Neural cell (in vitro differentiated cells): ENCODE results near the gene KCNJ6. TPM values are rescaled to one million over a fixed set of nuclear protein-coding genes. Genes with fewer than 3 reads are reported as not detected.

Source experiments
- H2AFZ ChIP-seq: fragments of 200-600, 300-800 bp; sonication (generic), shearing (Covaris generic); 2 replicates; pipeline ENCODE4 v1.6.0; 2014; ENCODE audit warnings: low read depth, mild to moderate bottlenecking, antibody characterized with exemption, low read length, moderate library complexity
- H3F3A ChIP-seq: fragments of 200-600 bp; shearing (Covaris generic); 2 replicates; pipeline ENCODE4 v1.6.1; 2016; ENCODE audit warnings: mild to moderate bottlenecking, moderate library complexity, mixed read lengths, antibody characterized with exemption, low read length; ENCODE audit not compliant: insufficient read depth, poor library complexity, severe bottlenecking
- H3K27ac ChIP-seq: fragments of 200-600, 300-800 bp; sonication (generic), shearing (Covaris generic); 2 replicates; pipeline ENCODE4 v1.5.1; 2014; ENCODE audit warnings: mild to moderate bottlenecking, low read length, moderate library complexity
- H3K27me3 ChIP-seq: fragments of 300-800, 200-600 bp; sonication (generic), shearing (Covaris generic); 2 replicates; pipeline ENCODE4 v1.6.0; 2014; ENCODE audit warnings: mild to moderate bottlenecking, low read depth, low read length, moderate library complexity; ENCODE audit not compliant: insufficient read depth
- H3K36me3 ChIP-seq: fragments of 300-800, 200-600 bp; sonication (generic), shearing (Covaris generic); 2 replicates; pipeline ENCODE4 v1.5.1; 2014; ENCODE audit warnings: mild to moderate bottlenecking, antibody characterized with exemption, low read length, moderate library complexity; ENCODE audit not compliant: insufficient read depth
- H3K4me2 ChIP-seq: fragments of 300-800, 200-600 bp; sonication (generic), shearing (Covaris generic); 2 replicates; pipeline ENCODE4 v1.6.0; 2014; ENCODE audit warnings: mild to moderate bottlenecking, low read length
- H3K4me3 ChIP-seq: fragments of 300-800, 200-600 bp; sonication (generic), shearing (Covaris generic); 2 replicates; pipeline ENCODE4 v1.5.1; 2014; ENCODE audit warnings: mild to moderate bottlenecking, low read length, moderate library complexity
- H3K79me2 ChIP-seq: fragments of 200-600 bp; shearing (Covaris generic); replicated peaks from 2 replicates; pipeline ENCODE4 v1.6.0; 2014; ENCODE audit warnings: mild to moderate bottlenecking, low read length, moderate library complexity; ENCODE audit not compliant: insufficient read depth
- H3K9ac ChIP-seq: fragments of 300-800, 200-600 bp; sonication (generic), shearing (Covaris generic); 2 replicates; pipeline ENCODE4 v1.6.1; 2016; ENCODE audit warnings: mild to moderate bottlenecking, low read length, mixed read lengths
- H3K9me2 ChIP-seq: fragments of 200-600 bp; shearing (Covaris generic); 2 replicates; pipeline ENCODE4 v1.6.1; 2016; ENCODE audit warnings: mild to moderate bottlenecking, low read length, mixed read lengths; ENCODE audit not compliant: insufficient read depth
- H3K9me3 ChIP-seq: fragments of 200-600, 300-800 bp; sonication (generic), shearing (Covaris generic); 2 replicates; pipeline ENCODE4 v1.6.1; 2016; ENCODE audit warnings: mild to moderate bottlenecking, mixed run types, low read length, moderate library complexity, mixed read lengths
- H4K20me1 ChIP-seq: fragments of 200-600 bp; shearing (Covaris generic); 2 replicates; pipeline ENCODE4 v1.6.1; 2016; ENCODE audit warnings: mild to moderate bottlenecking, mixed run types; ENCODE audit not compliant: insufficient read depth
- EP300 ChIP-seq: fragments of 450-650 bp; conservative IDR thresholded peaks from 2 replicates; pipeline ENCODE4 v1.6.1; 2014; ENCODE audit warnings: antibody characterized with exemption, mild to moderate bottlenecking, moderate library complexity; ENCODE audit not compliant: poor library complexity, severe bottlenecking
- EZH2 ChIP-seq: fragments of 200-600, 300-800 bp; shearing (Covaris generic), sonication (generic); IDR thresholded peaks from 2 replicates; pipeline ENCODE4 v1.6.1; 2014; ENCODE audit warnings: antibody characterized with exemption, low read length, borderline replicate concordance, mild to moderate bottlenecking; ENCODE audit not compliant: insufficient read depth, poor library complexity, severe bottlenecking
- MXI1 ChIP-seq: fragments of 450-650 bp; conservative IDR thresholded peaks from 2 replicates; pipeline ENCODE4 v1.6.1; 2014; ENCODE audit warnings: antibody characterized with exemption, mild to moderate bottlenecking; ENCODE audit not compliant: poor library complexity, severe bottlenecking
- POLR2AphosphoS5 ChIP-seq: IDR thresholded peaks from 2 replicates; pipeline ENCODE4 v1.6.1; 2012
- RAD21 ChIP-seq: fragments of 450-650 bp; conservative IDR thresholded peaks from 2 replicates; pipeline ENCODE4 v1.6.1; 2014; ENCODE audit warnings: antibody characterized with exemption, mild to moderate bottlenecking, moderate library complexity
- SMC3 ChIP-seq: fragments of 450-650 bp; conservative IDR thresholded peaks from 2 replicates; pipeline ENCODE4 v1.6.1; 2014; ENCODE audit warnings: antibody characterized with exemption, mild to moderate bottlenecking, moderate library complexity; ENCODE audit not compliant: poor library complexity
- TAF1 ChIP-seq: IDR thresholded peaks from 2 replicates; pipeline ENCODE4 v1.6.1; 2012; ENCODE audit warnings: low read depth
- polyA plus RNA-seq: library from polyadenylated mRNA; depleted of rRNA; stranded (reverse); fragments of >200 nt; gene quantifications from 2 replicates; pipeline ENCODE4 v1.2.3, GENCODE V29; 2014
- TF ChIP-seq, protein P1 (sequence below): IDR thresholded peaks from 2 replicates; pipeline ENCODE4 v1.6.1; 2012; ENCODE audit warnings: borderline replicate concordance
- TF ChIP-seq, protein P2 (sequence below): fragments of 450-650 bp; IDR thresholded peaks from 2 replicates; pipeline ENCODE4 v1.5.1; 2014; ENCODE audit warnings: antibody characterized with exemption, mild to moderate bottlenecking, moderate library complexity; ENCODE audit not compliant: poor library complexity, severe bottlenecking

The KCNJ6 gene
- polyA plus RNA-seq, 1 donor from 2014 or later: 1.7 TPM

DNA sequence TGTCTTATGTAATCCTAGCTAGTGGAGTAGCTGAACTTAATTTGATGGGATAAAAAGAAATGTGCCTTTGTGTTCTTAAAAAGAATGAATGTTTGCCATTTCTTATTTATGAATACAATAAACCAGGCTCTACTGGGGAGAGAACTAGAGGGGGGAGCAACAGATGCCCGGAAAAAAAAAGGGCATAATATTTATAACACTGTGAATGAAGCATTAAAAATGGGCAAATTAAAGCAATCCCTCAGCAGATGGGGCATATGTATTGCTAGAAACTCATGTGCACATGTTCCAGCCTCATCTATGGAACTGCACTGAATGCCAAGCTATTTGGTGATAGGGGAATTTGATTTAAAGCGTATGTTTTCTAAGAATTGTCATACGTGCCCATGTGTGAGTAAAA lies 42.3 kb upstream of the KCNJ6 start:
- Histone ChIP-seq H3K9ac (no peak overlapping the region), H3K79me2 (no peaks in the 10 kb centered on the region), H2AFZ (no peak overlapping the region), H3K36me3 (no peaks in the 10 kb centered on the region), H3K27ac (no peak overlapping the region), H3K4me2 (no peak overlapping the region), H3K4me3 (no peak overlapping the region), H4K20me1 (no peaks in the 10 kb centered on the region), H3F3A (no peaks in the 10 kb centered on the region), H3K9me2 (no peaks in the 10 kb centered on the region), H3K9me3 (no peaks in the 10 kb centered on the region), H3K27me3 (no peaks in the 10 kb centered on the region)
- TF ChIP-seq EP300: no peak
- TF ChIP-seq, protein P1, sequence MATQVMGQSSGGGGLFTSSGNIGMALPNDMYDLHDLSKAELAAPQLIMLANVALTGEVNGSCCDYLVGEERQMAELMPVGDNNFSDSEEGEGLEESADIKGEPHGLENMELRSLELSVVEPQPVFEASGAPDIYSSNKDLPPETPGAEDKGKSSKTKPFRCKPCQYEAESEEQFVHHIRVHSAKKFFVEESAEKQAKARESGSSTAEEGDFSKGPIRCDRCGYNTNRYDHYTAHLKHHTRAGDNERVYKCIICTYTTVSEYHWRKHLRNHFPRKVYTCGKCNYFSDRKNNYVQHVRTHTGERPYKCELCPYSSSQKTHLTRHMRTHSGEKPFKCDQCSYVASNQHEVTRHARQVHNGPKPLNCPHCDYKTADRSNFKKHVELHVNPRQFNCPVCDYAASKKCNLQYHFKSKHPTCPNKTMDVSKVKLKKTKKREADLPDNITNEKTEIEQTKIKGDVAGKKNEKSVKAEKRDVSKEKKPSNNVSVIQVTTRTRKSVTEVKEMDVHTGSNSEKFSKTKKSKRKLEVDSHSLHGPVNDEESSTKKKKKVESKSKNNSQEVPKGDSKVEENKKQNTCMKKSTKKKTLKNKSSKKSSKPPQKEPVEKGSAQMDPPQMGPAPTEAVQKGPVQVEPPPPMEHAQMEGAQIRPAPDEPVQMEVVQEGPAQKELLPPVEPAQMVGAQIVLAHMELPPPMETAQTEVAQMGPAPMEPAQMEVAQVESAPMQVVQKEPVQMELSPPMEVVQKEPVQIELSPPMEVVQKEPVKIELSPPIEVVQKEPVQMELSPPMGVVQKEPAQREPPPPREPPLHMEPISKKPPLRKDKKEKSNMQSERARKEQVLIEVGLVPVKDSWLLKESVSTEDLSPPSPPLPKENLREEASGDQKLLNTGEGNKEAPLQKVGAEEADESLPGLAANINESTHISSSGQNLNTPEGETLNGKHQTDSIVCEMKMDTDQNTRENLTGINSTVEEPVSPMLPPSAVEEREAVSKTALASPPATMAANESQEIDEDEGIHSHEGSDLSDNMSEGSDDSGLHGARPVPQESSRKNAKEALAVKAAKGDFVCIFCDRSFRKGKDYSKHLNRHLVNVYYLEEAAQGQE: no peak
- no peak for TF ChIP-seq EZH2
- TF ChIP-seq RAD21: no peak
- TF ChIP-seq TAF1: no peak
- no peak for TF ChIP-seq MXI1
- no peak for TF ChIP-seq POLR2AphosphoS5
- no peak for TF ChIP-seq SMC3
- TF ChIP-seq, protein P2, sequence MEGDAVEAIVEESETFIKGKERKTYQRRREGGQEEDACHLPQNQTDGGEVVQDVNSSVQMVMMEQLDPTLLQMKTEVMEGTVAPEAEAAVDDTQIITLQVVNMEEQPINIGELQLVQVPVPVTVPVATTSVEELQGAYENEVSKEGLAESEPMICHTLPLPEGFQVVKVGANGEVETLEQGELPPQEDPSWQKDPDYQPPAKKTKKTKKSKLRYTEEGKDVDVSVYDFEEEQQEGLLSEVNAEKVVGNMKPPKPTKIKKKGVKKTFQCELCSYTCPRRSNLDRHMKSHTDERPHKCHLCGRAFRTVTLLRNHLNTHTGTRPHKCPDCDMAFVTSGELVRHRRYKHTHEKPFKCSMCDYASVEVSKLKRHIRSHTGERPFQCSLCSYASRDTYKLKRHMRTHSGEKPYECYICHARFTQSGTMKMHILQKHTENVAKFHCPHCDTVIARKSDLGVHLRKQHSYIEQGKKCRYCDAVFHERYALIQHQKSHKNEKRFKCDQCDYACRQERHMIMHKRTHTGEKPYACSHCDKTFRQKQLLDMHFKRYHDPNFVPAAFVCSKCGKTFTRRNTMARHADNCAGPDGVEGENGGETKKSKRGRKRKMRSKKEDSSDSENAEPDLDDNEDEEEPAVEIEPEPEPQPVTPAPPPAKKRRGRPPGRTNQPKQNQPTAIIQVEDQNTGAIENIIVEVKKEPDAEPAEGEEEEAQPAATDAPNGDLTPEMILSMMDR: no peak

DNA sequence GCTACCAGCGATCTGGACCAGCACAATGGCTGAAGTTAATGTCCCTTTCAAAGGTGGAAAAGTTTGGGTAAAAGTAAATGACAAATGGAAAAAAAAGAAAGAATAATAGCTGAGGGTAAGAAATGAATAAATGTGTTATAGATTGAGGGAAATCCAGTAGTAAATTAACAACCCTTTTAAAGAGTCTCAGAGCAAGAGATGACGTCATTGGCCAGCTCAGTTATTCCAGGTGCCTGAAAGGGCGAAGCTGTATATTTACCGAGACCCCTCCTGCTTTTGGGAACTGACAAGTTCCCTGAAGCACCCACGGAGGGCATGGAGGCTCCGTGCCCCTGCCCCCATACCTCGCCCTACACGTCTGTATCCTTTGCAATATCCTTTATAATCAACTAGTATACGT lies 40.5 kb upstream of the KCNJ6 start:
- Histone ChIP-seq H3K4me3 (no peak overlapping the region), H3K4me2 (no peak overlapping the region), H3K27ac (no peak overlapping the region), H3K9me3 (no peaks in the 10 kb centered on the region), H4K20me1 (no peaks in the 10 kb centered on the region), H3K27me3 (no peaks in the 10 kb centered on the region), H3K9ac (no peak overlapping the region), H3K79me2 (no peaks in the 10 kb centered on the region), H3K36me3 (no peaks in the 10 kb centered on the region), H2AFZ (no peak overlapping the region), H3K9me2 (no peaks in the 10 kb centered on the region), H3F3A (no peaks in the 10 kb centered on the region)
- TF ChIP-seq POLR2AphosphoS5 (no peak), EP300 (no peak), SMC3 (no peak), TAF1 (no peak), MXI1 (no peak)
- TF ChIP-seq, protein P1: no peak
- TF ChIP-seq, protein P2: no peak
